SH-SY5Y (cell line): ENCODE data around the gene B3GNT7.

ENCODE experiments used
- GATA2 ChIP-seq: IDR thresholded peaks from 2 replicates; pipeline ENCODE4 v1.6.1; 2011; ENCODE audit warnings: mild to moderate bottlenecking, low read depth, low read length
- GATA3 ChIP-seq: IDR thresholded peaks from 2 replicates; pipeline ENCODE4 v1.6.1; 2011; ENCODE audit warnings: low read depth, mild to moderate bottlenecking, low read length, moderate library complexity

B3GNT7 gene

DNA sequence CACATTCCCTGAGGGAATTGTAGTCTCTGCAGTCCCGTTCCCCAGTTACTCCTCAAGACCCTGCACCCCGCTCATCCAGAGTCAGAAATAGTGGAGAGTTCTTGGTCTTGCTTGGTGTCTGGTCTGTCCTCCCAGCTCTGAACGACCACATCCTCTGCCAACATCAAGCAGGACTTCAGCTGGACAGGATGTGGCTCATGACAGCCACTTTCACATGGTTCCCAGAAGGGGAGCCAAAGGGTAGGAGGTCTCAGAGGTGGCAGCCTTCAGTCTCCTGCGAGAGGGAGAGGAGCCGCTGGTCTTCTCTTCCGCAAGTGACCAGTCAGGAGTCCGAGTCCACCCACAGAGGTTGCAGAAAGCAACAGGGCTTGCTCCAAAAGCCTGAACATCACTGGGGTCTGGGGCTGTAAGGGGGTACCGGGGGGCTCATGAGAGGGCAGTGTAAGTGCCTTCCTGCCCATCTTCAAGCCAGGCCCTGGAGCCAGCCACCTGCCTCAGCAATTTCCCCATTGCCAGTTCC lies 29.8 kb downstream of the B3GNT7 start:
- TF ChIP-seq GATA2 = no peak
- TF ChIP-seq GATA3 = no peak

DNA sequence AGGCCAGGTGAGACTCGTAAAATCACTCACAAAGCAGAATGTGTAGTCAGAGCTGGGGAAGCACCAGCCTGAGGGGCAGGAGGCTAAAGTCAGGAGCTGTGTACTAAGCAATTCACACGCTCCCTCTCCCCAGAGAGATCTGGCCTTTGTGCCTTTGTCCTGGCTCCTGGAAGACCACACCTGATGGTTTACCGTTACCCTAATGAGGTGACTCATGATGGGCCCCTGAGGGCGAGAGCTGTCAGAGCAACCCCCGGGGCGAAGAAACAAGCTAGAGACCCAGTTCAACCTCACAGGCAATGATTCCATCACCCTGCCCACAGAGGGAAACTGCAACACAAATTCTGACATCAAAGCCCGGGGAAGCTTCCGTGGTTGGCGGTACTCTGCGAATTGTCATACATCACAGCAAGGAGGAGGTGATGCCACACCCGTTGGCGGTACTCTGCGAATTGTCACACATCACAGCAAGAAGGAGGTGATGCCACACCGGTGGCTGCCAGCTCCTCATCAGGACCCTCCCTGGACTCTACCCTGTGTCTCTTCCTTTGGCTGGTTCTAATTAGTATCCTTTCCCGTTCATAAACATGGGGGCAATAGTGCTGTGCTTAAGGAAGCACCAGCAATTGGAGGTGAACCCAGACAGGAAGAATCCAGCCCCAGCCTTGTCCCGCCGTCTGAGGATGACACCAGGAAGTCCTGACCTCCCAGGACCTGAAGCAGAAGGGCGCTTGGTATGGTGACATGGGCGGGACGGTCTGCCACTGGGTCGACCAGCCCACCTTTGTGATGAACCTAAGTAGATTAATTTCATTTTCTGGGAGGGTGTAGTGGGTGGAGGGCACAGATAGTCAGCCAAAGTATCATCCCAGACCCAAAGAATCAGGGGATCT lies 30.5 kb downstream of the B3GNT7 start:
- no peak for TF ChIP-seq GATA3
- TF ChIP-seq GATA2 = no peak

DNA sequence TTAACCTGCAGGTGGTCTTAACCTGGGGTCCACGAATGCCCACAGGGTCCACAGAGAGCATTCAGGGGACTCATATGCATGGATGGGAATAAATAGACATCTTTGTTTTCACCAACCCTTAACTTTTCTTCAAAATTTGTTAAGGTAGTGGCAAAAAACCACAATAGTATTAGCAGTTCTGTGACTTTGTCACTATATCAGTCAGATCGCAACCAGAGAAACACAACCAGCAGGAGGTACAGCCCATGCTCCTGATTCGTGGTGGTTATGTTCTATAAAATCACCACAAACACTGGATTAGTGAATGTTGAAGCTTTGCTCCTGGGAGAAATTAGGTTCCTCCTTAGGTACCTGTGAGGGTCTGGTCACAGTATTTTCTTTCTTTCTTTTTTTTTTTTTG lies 31.6 kb downstream of the B3GNT7 start:
- TF ChIP-seq GATA3 (no peak), GATA2 (no peak)

DNA sequence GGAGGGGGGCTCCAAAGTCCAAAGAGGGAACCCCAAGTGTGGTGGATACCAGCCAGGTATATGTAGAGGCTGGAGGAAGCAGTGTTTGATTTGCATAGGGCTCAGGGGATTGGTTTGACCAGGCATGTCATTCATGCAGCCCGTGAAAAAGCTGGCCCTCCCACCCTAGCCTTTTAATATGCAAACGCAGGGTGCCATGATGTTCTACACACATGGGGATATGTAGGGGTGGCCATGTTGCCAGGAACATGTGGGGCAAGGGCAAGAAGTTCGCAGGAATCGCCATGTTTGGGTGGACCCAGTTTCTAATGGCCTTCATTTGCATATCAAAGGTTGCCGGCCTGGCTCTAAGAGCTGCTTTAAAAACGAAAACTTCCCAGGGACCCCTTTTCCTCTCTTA lies 33.6 kb downstream of the B3GNT7 start:
- TF ChIP-seq GATA3 (no peak), GATA2 (no peak)

DNA sequence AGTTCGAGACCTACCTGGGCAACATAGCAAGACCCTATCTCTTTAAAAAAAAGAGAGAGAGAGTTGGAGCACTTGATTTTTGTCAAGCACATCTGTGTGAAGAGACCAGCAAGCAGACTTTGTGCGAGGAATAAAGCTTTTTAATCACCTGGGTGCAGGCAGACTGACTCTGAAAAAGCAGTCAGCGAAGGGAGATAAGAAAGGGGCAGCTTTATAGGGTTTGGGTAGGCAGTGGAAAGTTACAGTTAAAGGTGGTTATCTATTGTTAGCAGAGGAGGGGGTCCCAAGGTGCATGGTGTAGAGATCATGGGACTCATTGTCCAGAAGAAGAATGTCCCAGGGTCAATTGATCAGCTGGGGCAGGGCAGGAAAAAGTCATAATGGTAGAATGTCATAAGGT lies 34.4 kb downstream of the B3GNT7 start:
- TF ChIP-seq GATA3 (no peak), GATA2 (no peak)

DNA sequence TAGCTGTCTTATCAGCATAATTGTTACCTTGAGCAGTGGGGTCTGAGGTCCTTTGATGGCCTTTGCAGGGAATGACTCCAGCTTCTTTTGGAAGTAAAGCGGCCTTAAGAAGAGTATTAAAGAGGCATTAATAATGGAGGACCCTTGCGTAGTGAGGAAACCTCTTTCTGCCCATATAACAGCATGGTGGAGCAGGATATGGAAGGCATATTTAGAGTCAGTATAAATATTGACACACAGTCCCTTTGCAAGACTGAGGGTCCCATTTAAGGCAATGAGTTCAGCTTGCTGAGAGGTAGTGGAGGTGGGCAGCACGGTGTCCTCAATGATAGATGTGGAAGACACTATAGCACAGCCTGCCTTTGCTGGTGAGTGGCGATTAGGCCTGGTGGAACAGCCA lies 36.1 kb downstream of the B3GNT7 start:
- TF ChIP-seq GATA2 = no peak
- no peak for TF ChIP-seq GATA3

DNA sequence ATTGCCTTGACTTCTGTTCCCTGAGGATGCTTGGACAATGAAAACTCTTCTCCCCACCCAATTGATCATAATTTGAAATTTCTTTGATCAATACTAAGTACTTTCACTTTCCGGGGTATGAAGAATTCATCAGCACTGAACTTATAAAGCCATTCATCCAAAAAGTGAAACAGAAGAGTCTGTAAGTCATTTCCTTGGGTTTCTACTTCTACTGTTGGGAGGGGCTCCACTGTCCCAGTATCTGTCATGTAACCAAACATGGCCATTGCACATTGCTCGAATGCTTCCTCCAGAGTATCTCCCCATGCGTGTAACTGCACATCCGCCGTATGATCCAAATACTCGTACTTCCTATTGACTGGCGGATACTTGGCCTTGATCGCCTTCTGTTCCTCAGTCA lies 38.5 kb downstream of the B3GNT7 start:
- no peak for TF ChIP-seq GATA2
- TF ChIP-seq GATA3 = no peak

DNA sequence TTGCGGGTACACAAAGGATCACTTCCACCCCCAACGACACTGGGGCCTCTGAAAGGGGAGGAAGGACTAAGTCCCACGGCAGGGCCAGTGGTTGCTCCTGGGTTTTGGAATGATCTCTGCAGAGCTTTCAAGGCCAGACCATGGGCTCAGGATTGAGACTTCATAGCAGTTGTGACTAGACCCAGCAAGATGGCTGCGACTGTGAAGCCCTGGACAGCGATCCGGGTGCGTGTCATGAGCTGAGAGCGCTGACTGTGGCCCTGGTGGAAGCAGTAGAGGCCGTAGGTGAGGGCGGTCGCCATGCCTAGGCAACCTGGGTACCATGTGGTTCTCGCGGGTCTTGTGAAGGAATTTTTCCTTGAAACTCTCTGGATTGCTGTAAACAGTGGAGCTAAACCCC lies 41.4 kb downstream of the B3GNT7 start:
- no peak for TF ChIP-seq GATA3
- TF ChIP-seq GATA2 = no peak

DNA sequence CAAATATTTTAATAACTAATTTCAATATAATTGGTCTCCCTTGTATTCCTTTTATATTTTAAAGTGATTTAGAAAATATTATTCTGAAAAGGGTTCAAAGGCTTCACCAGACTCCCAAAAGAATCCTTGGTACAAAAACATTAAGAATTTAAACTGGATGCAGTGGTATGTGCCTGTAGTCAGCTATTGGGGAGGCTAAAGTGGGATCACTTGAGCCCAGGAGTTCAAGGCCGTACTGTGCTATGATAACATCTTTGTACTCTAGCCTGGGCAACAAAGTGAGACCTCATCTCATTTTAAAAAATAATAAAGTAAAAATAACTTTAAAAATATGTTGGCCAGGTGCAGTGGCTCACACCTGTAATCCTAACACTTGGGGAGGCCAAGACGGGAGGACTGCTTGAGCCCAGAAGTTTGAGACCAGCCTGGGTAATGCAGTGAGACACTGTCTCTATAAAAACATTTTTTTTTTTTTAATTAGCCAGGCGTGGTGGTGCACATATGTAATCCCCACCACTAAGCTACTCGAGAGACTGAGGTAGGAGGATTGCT lies 54.1 kb downstream of the B3GNT7 start:
- TF ChIP-seq GATA2 (no peak), GATA3 (no peak)

DNA sequence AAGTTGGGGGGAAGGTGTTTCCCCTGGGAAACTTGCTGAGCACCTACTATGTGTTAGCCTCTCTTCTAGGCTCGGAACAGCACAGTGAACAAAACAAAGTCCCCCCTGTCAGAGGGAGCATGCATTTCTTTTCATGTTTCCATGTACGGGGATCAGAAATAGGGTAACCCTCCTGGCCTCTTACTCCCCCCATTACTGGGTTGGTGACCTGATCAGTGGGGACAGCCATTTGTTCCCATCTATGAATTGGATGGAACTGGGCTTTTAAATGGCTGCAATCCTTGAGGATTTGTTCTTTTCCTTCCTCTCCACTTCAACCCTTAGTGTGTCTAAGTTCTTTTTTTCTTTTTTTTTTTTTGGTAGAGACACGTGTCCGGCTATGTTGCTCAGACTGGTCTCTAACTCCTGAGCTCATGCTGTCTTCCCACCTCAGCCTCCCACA lies 55.1 kb downstream of the B3GNT7 start:
- TF ChIP-seq GATA2 (no peak), GATA3 (no peak)
